Omental fat pad (tissue), 4 donors: ENCODE data around the gene BTBD16. TPM values are rescaled to one million over a fixed set of nuclear protein-coding genes. Genes with fewer than 3 reads are reported as not detected.

ENCODE experiments used
- ATAC-seq: fragments of 150-250 bp; one replicate; pipeline ENCODE4 v1.9.1; 2016; ENCODE audit warnings: mild to moderate bottlenecking, moderate library complexity; ENCODE audit not compliant: low FRiP score
- DNase-seq: peaks from one replicate; pipeline ENCODE4 v3.0.0-alpha.2; 2019; ENCODE audit warnings: low spot score
- CTCF ChIP-seq, 3 donors: fragments of 450-650 bp; IDR thresholded peaks; one replicate each; pipeline ENCODE4 v1.5.1; 2016 to 2017; ENCODE audit warnings: antibody characterized with exemption in 3 of 3, mild to moderate bottlenecking in 3 of 3, moderate library complexity in 2 of 3
- total RNA-seq, 4 donors: library from RNA; depleted of rRNA; stranded (reverse); fragments of >200 nt; gene quantifications; one replicate each; pipeline ENCODE4 v1.1.0, GENCODE V29; 2016

Gene BTBD16
- total RNA-seq, 4 donors from 2014 or later = 0.37 TPM; not detected in 3

- ATAC-seq (no peak), DNase-seq (no peak)
- no peak for TF ChIP-seq CTCF (IDR thresholded peaks at IDR 0.05)
Observed at GRCh38 chr10:122230222-122230621, 40.9 kb upstream of the BTBD16 start.

GRCh38 chr10:122232769-122233168 lies 38.3 kb upstream of the BTBD16 start:
- no peak for ATAC-seq
- TF ChIP-seq CTCF (IDR thresholded peaks at IDR 0.05) = no peak
- no peak for DNase-seq

- no peak for TF ChIP-seq CTCF (IDR thresholded peaks at IDR 0.05)
- DNase-seq (no peak), ATAC-seq (no peak)
Observed at GRCh38 chr10:122233857-122234348, 37.2 kb upstream of the BTBD16 start.

GRCh38 chr10:122234416-122234815 lies 36.7 kb upstream of the BTBD16 start:
- TF ChIP-seq CTCF (IDR thresholded peaks at IDR 0.05) = no peak
- ATAC-seq = no peak
- DNase-seq = no peak

GRCh38 chr10:122236690-122237306 lies 34.3 kb upstream of the BTBD16 start:
- ATAC-seq = no peak
- DNase-seq = no peak
- no peak for TF ChIP-seq CTCF (IDR thresholded peaks at IDR 0.05)

GRCh38 chr10:122237331-122237990 lies 33.6 kb upstream of the BTBD16 start:
- no peak for DNase-seq
- ATAC-seq = no peak
- no peak for TF ChIP-seq CTCF (IDR thresholded peaks at IDR 0.05)
